ENCODE measurements around the gene AOPEP.

- TF ChIP-seq ZNF785 (tag by site-specific recombination; IDR thresholded peaks at IDR 0.05) (no peak), ZNF677 (tag by site-specific recombination; IDR thresholded peaks at IDR 0.05) (no peak), CTCF (tag by site-specific recombination; IDR thresholded peaks at IDR 0.05) (no peak), ZBTB1 (tag by site-specific recombination; IDR thresholded peaks at IDR 0.05) (no peak), ZNF394 (tag by site-specific recombination; IDR thresholded peaks at IDR 0.05; ENCODE audit: borderline replicate concordance) (no peak), ZNF561 (tag by site-specific recombination; IDR thresholded peaks at IDR 0.05; ENCODE audit: borderline replicate concordance) (no peak), ZNF558 (tag by site-specific recombination; IDR thresholded peaks at IDR 0.05) (no peak), IKZF3 (tag by site-specific recombination; IDR thresholded peaks at IDR 0.05) (no peak), ZNF560 (tag by site-specific recombination; IDR thresholded peaks at IDR 0.05; ENCODE audit: borderline replicate concordance) (no peak), REST (tag by site-specific recombination; IDR thresholded peaks at IDR 0.05) (no peak), ZNF18 (tag by site-specific recombination; IDR thresholded peaks at IDR 0.05) (no peak)
- TF ChIP-seq, protein P1, sequence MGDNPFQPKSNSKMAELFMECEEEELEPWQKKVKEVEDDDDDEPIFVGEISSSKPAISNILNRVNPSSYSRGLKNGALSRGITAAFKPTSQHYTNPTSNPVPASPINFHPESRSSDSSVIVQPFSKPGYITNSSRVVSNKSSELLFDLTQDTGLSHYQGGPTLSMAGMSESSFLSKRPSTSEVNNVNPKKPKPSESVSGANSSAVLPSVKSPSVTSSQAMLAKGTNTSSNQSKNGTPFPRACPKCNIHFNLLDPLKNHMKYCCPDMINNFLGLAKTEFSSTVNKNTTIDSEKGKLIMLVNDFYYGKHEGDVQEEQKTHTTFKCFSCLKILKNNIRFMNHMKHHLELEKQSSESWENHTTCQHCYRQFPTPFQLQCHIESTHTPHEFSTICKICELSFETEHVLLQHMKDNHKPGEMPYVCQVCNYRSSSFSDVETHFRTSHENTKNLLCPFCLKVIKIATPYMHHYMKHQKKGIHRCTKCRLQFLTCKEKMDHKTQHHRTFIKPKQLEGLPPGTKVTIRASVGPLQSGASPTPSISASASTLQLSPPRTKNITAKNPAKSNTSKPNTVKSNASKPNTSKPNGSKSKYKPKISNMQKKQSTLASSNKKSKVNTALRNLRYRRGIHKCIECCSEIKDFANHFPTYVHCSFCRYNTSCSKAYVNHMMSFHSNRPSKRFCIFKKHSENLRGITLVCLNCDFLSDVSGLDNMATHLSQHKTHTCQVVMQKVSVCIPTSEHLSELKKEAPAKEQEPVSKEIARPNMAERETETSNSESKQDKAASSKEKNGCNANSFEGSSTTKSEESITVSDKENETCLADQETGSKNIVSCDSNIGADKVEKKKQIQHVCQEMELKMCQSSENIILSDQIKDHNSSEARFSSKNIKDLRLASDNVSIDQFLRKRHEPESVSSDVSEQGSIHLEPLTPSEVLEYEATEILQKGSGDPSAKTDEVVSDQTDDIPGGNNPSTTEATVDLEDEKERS (tag by site-specific recombination; IDR thresholded peaks at IDR 0.05) = no peak
- TF ChIP-seq, protein P2, sequence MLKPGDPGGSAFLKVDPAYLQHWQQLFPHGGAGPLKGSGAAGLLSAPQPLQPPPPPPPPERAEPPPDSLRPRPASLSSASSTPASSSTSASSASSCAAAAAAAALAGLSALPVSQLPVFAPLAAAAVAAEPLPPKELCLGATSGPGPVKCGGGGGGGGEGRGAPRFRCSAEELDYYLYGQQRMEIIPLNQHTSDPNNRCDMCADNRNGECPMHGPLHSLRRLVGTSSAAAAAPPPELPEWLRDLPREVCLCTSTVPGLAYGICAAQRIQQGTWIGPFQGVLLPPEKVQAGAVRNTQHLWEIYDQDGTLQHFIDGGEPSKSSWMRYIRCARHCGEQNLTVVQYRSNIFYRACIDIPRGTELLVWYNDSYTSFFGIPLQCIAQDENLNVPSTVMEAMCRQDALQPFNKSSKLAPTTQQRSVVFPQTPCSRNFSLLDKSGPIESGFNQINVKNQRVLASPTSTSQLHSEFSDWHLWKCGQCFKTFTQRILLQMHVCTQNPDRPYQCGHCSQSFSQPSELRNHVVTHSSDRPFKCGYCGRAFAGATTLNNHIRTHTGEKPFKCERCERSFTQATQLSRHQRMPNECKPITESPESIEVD (tag by site-specific recombination; IDR thresholded peaks at IDR 0.05) = no peak
Observed at GRCh38 chr9:95060234-95060633, 333.7 kb downstream of the AOPEP start.

Measured in HEK293 (cell line).